ENCODE results near the gene CCDC69. TPM values are rescaled to one million over a fixed set of nuclear protein-coding genes. Genes with fewer than 3 reads are reported as not detected.

CCDC69 gene, protein sequence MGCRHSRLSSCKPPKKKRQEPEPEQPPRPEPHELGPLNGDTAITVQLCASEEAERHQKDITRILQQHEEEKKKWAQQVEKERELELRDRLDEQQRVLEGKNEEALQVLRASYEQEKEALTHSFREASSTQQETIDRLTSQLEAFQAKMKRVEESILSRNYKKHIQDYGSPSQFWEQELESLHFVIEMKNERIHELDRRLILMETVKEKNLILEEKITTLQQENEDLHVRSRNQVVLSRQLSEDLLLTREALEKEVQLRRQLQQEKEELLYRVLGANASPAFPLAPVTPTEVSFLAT
- total RNA-seq: 100 to 1,000 TPM; 118 to 287 (median 228) TPM

DNA sequence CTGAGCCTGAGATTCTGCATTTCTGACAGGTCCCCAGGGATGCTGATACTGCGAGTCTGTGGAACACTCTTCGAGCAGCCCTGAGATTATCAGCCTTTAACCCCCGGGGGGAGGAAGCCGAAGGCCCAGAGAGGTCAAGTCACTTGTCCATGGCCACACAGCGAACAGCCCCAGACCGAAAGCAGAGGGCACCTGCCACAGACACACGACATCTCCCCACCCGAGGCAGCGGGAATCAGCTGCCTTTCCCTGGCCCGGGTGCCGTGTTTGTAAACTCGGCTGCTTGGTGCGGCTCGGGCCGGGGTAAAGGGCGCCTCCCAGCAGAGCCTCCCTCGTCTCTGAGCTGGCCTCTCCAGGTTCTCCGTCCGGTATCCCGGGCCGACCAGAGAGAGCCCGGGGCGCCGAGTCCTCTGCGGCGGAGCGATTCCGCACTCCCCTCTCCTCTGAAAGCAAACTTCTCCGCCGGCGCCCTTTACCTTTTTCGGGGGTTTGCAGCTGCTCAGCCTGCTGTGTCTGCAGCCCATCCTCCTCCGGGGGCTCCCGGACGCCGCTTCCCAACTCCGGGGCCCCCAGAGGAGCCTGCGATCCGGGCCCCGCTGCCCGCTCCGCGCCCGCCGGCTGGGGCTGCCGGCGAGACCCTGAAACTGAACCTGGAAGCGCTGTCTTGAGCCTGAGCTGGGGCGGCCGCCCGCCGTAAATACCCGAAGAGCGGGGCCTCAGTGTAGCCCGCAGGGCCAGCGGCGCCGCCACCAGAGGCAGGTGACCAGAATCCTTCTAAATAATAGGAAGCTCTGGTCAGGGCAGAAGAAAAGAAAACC is at the start of gene CCDC69:
Gene CCDC69, minus strand, starts transcription at position 646 of the 818 bp plus-strand sequence. Its CDS starts 122 bp downstream, at position 524.
- TF ChIP-seq, protein P1, sequence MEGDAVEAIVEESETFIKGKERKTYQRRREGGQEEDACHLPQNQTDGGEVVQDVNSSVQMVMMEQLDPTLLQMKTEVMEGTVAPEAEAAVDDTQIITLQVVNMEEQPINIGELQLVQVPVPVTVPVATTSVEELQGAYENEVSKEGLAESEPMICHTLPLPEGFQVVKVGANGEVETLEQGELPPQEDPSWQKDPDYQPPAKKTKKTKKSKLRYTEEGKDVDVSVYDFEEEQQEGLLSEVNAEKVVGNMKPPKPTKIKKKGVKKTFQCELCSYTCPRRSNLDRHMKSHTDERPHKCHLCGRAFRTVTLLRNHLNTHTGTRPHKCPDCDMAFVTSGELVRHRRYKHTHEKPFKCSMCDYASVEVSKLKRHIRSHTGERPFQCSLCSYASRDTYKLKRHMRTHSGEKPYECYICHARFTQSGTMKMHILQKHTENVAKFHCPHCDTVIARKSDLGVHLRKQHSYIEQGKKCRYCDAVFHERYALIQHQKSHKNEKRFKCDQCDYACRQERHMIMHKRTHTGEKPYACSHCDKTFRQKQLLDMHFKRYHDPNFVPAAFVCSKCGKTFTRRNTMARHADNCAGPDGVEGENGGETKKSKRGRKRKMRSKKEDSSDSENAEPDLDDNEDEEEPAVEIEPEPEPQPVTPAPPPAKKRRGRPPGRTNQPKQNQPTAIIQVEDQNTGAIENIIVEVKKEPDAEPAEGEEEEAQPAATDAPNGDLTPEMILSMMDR (IDR thresholded peaks at IDR 0.05): no peak
- ATAC-seq (ENCODE audit: low FRiP score): peak; percentile 67
- no peak for DNase-seq (ENCODE audit: low spot score)

DNA sequence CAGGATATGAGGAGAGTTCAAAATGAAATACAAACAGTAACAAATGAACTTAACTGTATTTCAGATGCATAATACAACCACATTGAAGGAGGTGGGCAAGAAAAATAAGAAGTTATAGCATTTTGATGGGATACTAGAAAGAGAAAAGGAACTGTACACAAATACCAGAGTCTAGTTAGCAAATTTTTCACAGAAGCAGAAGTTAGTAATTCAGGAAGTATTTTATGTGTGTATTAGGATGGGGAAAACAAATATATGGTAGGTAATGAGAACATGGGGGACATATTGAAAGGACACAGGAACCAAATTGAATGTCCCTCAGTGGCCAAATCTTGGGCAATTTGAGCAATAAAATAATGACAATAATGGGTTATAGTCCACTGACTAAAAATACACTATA is 47.4 kb upstream of the CCDC69 start:
- ATAC-seq (ENCODE audit: low FRiP score): no peak
- TF ChIP-seq, protein P1 (IDR thresholded peaks at IDR 0.05): no peak

DNA sequence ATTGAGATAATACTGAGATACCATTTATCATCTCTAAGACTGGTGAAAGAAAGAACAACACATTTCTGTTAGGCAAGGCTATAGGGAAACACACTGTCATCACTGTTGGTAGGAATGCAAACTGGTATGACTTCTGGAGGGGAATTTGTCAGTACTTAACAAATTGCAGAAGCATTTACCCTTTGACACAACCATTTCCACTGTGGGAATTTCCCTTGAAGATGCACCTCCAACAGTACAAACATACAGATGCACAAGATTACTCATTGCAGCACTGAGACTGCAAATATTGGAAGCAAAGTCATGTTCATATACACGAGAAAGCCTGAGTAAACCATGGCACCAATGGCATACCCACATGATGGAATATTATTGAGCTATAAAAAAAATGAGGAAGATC is 46.7 kb upstream of the CCDC69 start:
- TF ChIP-seq, protein P1 (IDR thresholded peaks at IDR 0.05): no peak

More for the DNA sequence above, 47.4 kb upstream of the CCDC69 start:
- DNase-seq (ENCODE audit: low spot score): no peak

DNA sequence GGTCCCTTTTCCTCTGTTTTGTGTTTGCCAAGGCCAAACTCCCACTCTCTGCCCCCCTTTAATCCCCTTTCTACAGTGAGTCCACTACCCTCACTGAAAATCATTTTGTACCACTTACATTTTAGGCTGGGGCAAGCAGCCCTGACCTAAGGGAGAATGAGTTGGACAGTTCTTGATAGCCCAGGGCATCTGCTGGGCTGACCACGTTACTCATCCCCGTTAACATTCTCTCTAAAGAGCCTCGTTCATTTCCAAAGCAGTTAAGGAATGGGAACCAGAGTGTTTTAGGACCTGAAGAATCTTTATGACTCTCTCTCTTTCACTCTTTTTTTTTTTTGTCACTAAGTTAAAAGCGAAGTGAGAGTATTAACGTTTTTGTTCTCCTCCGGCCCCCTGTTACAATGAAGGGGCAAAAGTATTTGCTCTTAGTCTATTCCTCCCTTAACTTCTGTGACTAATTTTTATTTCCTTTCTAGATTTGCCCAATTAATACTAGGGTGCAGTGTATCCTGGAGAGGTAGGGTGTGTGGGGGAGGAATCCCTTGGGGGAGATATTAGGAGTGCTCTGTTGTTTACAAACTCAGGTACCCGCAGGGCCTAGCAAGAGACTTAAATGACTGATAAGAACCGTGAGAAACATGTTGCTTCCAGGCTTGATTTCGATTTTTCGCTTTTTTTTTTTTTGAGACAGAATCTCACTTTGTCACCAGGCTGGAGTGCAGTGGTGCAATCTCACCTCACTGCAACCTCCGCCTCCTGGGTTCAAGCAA is 43.8 kb upstream of the CCDC69 start:
- TF ChIP-seq, protein P1 (IDR thresholded peaks at IDR 0.05): no peak
- DNase-seq (ENCODE audit: low spot score) (no peak), ATAC-seq (ENCODE audit: low FRiP score) (no peak)

More for the DNA sequence above, 46.7 kb upstream of the CCDC69 start:
- DNase-seq (ENCODE audit: low spot score) (no peak), ATAC-seq (ENCODE audit: low FRiP score) (no peak)

DNA sequence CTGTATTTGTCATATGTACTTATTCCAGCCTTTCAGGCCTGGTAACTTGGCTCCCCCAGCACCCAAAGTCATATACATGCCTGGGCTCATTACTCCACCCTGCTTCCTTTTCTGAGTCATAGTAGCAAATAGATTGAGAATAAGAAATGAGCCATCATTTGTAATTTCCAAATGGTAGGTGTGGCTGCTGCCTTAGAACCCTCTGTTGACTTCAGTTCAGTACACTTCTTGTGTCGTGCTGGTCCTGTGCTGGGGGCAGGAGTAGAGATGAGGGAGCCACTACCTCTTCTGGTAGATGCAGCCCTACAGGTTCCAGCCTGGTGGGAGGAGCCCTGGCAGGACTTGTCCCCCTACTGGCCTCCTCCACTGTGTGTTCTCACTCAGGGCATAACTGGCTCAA is 40.2 kb upstream of the CCDC69 start:
- TF ChIP-seq, protein P1 (IDR thresholded peaks at IDR 0.05): no peak
- DNase-seq (ENCODE audit: low spot score) (no peak), ATAC-seq (ENCODE audit: low FRiP score) (peak; percentile 79)

DNA sequence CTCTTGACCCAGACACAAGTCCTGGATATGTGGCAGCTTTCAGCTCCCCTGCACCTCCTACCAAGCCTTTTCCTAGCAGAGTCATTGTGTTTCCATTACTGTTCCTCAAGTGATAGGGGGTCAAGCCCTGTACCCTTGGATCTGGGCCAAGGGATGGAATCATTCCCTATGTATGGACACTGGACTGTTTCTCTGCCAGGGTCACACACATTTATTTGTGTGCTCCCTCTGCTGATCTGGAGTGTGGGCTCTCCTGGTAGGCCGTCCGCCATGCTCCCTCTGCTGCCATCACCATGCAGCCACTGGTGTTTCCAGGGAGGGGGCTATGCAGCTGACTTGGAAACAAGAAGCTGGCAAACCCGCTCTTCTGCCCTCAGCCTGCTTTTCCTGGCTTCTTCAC is 38.6 kb upstream of the CCDC69 start:
- TF ChIP-seq, protein P1 (IDR thresholded peaks at IDR 0.05): no peak
- DNase-seq (ENCODE audit: low spot score) (no peak), ATAC-seq (ENCODE audit: low FRiP score) (no peak)
